ENCODE measurements around the gene DIAPH3. TPM values are rescaled to one million over a fixed set of nuclear protein-coding genes. Genes with fewer than 3 reads are reported as not detected.

Gene DIAPH3
- polyA plus RNA-seq, 1 of the 3 experiments (the other 2 are of a cell fraction), result 5.4 TPM

GRCh38 chr13:59664586-59664985 is 499.1 kb downstream of the DIAPH3 start:
- H3K9me2 ChIP-seq, result 0 out of 2 replicates have a peak, but pooled peaks cover 3% of the 10 kb centered on the region
- no peak overlapping the region for H3K4me2 ChIP-seq
- no peaks in the 10 kb centered on the region for H3K27me3 ChIP-seq (ENCODE audit: insufficient read depth)
- no peak overlapping the region for H3K4me3 ChIP-seq (ENCODE audit: low read depth in 2 of 2, low read length in 1 of 2)
- no peak overlapping the region for H2AFZ ChIP-seq (ENCODE audit: low read depth)
- no peaks in the 10 kb centered on the region for H3K9me3 ChIP-seq
- no peaks in the 10 kb centered on the region for H3K36me3 ChIP-seq (replicated peaks in 1 of 2; ENCODE audit: control insufficient read depth in 1 of 2, insufficient read depth in 2 of 2, low read length in 1 of 2)
- H3K27ac ChIP-seq (ENCODE audit: low read depth in 2 of 2, low read length in 1 of 2), result no peak overlapping the region
- H3K9ac ChIP-seq, result no peak overlapping the region
- H3K79me2 ChIP-seq (ENCODE audit: insufficient read depth), result no peaks in the 10 kb centered on the region
- H3F3A ChIP-seq (replicated peaks; ENCODE audit: insufficient read depth), result peaks cover 4% of the 10 kb centered on the region
- WGBS (ENCODE audit: low lambda C conversion rate), result 76% methylated on average over 8 of the region's 8 CpGs
- H3K4me1 ChIP-seq (ENCODE audit: control insufficient read depth in 1 of 2, insufficient read depth in 2 of 2, low read depth in 1 of 2, low read length in 1 of 2), result peaks cover 0 to 3% of the 10 kb centered on the region in 2 experiments; a peak in 2 of 4 replicates
- no peaks in the 10 kb centered on the region for H4K20me1 ChIP-seq (ENCODE audit: insufficient read depth)
- TF ChIP-seq YY1 (IDR thresholded peaks at IDR 0.05; ENCODE audit: low read depth) (no peak), GABPA (IDR thresholded peaks at IDR 0.05; ENCODE audit: low read depth) (no peak), MAX (IDR thresholded peaks at IDR 0.05; ENCODE audit: low read depth) (no peak), JUND (IDR thresholded peaks at IDR 0.05) (no peak), TEAD4 (IDR thresholded peaks at IDR 0.05; ENCODE audit: borderline replicate concordance, insufficient read depth) (no peak), PBX3 (IDR thresholded peaks at IDR 0.05) (no peak), FOXM1 (IDR thresholded peaks at IDR 0.05; ENCODE audit: low read depth) (no peak), CHD2 (IDR thresholded peaks at IDR 0.05; ENCODE audit: low read length, partially characterized antibody) (no peak), SMC3 (IDR thresholded peaks at IDR 0.05; ENCODE audit: low read depth, low read length) (no peak), TAF1 (IDR thresholded peaks at IDR 0.05; ENCODE audit: borderline replicate concordance, low read depth, low read length) (no peak), POLR2AphosphoS5 (IDR thresholded peaks at IDR 0.05; ENCODE audit: low read depth, low read length) (no peak), GATA2 (CRISPR knock-in tag; IDR thresholded peaks at IDR 0.05) (no peak), SIN3A (IDR thresholded peaks at IDR 0.05; ENCODE audit: borderline replicate concordance, low read depth, low read length) (no peak), EP300 (IDR thresholded peaks at IDR 0.05; ENCODE audit: borderline replicate concordance in 1 of 2, low read depth in 1 of 2, low read length in 1 of 2) (no peak), NRF1 (IDR thresholded peaks at IDR 0.05; ENCODE audit: low read depth, low read length) (no peak), IRF3 (IDR thresholded peaks at IDR 0.05; ENCODE audit: low read depth, low read length) (no peak), ELF1 (IDR thresholded peaks at IDR 0.05) (no peak), EZH2phosphoT487 (IDR thresholded peaks at IDR 0.05; ENCODE audit: borderline replicate concordance, low read depth) (no peak)
- ChIA-PET POLR2A (no interaction called here), CTCF (no interaction called here)
- no peak for DNase-seq

- ChIA-PET POLR2A (no interaction called here), CTCF (no interaction called here)
- WGBS (ENCODE audit: low lambda C conversion rate), result 94% methylated on average over 7 of the region's 7 CpGs
Measured at GRCh38 chr13:59663707-59664106, 500.0 kb downstream of the DIAPH3 start.

More at GRCh38 chr13:59663707-59664106, 500.0 kb downstream of the DIAPH3 start:
- Histone ChIP-seq H2AFZ (ENCODE audit: low read depth) (no peak overlapping the region), H3K9me3 (no peaks in the 10 kb centered on the region), H3K4me3 (ENCODE audit: low read depth in 2 of 2, low read length in 1 of 2) (no peak overlapping the region), H3K9ac (no peak overlapping the region), H3K79me2 (ENCODE audit: insufficient read depth) (no peaks in the 10 kb centered on the region), H3K4me2 (no peak overlapping the region), H3K4me1 (ENCODE audit: control insufficient read depth in 1 of 2, insufficient read depth in 2 of 2, low read depth in 1 of 2, low read length in 1 of 2) (peaks cover 0 to 3% of the 10 kb centered on the region in 2 experiments; a peak in 2 of 4 replicates), H3K27me3 (ENCODE audit: insufficient read depth) (no peaks in the 10 kb centered on the region), H3K9me2 (0 out of 2 replicates have a peak, but pooled peaks cover 3% of the 10 kb centered on the region), H4K20me1 (ENCODE audit: insufficient read depth) (no peaks in the 10 kb centered on the region), H3K27ac (ENCODE audit: low read depth in 2 of 2, low read length in 1 of 2) (no peak overlapping the region), H3F3A (replicated peaks; ENCODE audit: insufficient read depth) (peaks cover 4% of the 10 kb centered on the region), H3K36me3 (replicated peaks in 1 of 2; ENCODE audit: control insufficient read depth in 1 of 2, insufficient read depth in 2 of 2, low read length in 1 of 2) (no peaks in the 10 kb centered on the region)
- TF ChIP-seq CHD2 (IDR thresholded peaks at IDR 0.05; ENCODE audit: low read length, partially characterized antibody) (no peak), MEF2A (IDR thresholded peaks at IDR 0.05; ENCODE audit: borderline replicate concordance, low read depth) (no peak), PBX3 (IDR thresholded peaks at IDR 0.05) (no peak), JUND (IDR thresholded peaks at IDR 0.05) (no peak), FOXJ3 (CRISPR knock-in tag; IDR thresholded peaks at IDR 0.05) (no peak), EP300 (IDR thresholded peaks at IDR 0.05; ENCODE audit: borderline replicate concordance in 1 of 2, low read depth in 1 of 2, low read length in 1 of 2) (no peak), RXRA (IDR thresholded peaks at IDR 0.05; ENCODE audit: borderline replicate concordance, low read depth) (no peak)
- DNase-seq, result no peak

Measured in SK-N-SH (cell line).